ENCODE results near the gene AUTS2.

- TF ChIP-seq, protein P1, sequence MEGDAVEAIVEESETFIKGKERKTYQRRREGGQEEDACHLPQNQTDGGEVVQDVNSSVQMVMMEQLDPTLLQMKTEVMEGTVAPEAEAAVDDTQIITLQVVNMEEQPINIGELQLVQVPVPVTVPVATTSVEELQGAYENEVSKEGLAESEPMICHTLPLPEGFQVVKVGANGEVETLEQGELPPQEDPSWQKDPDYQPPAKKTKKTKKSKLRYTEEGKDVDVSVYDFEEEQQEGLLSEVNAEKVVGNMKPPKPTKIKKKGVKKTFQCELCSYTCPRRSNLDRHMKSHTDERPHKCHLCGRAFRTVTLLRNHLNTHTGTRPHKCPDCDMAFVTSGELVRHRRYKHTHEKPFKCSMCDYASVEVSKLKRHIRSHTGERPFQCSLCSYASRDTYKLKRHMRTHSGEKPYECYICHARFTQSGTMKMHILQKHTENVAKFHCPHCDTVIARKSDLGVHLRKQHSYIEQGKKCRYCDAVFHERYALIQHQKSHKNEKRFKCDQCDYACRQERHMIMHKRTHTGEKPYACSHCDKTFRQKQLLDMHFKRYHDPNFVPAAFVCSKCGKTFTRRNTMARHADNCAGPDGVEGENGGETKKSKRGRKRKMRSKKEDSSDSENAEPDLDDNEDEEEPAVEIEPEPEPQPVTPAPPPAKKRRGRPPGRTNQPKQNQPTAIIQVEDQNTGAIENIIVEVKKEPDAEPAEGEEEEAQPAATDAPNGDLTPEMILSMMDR (tag by site-specific recombination; IDR thresholded peaks at IDR 0.05), result no peak
- no peak for TF ChIP-seq ZNF639 (tag by site-specific recombination; IDR thresholded peaks at IDR 0.05)
- no peak for TF ChIP-seq YY1 (tag by site-specific recombination; IDR thresholded peaks at IDR 0.05)
- TF ChIP-seq, protein P2, sequence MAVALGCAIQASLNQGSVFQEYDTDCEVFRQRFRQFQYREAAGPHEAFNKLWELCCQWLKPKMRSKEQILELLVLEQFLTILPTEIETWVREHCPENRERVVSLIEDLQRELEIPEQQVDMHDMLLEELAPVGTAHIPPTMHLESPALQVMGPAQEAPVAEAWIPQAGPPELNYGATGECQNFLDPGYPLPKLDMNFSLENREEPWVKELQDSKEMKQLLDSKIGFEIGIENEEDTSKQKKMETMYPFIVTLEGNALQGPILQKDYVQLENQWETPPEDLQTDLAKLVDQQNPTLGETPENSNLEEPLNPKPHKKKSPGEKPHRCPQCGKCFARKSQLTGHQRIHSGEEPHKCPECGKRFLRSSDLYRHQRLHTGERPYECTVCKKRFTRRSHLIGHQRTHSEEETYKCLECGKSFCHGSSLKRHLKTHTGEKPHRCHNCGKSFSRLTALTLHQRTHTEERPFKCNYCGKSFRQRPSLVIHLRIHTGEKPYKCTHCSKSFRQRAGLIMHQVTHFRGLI (tag by site-specific recombination; IDR thresholded peaks at IDR 0.05), result no peak
- TF ChIP-seq, protein P3, sequence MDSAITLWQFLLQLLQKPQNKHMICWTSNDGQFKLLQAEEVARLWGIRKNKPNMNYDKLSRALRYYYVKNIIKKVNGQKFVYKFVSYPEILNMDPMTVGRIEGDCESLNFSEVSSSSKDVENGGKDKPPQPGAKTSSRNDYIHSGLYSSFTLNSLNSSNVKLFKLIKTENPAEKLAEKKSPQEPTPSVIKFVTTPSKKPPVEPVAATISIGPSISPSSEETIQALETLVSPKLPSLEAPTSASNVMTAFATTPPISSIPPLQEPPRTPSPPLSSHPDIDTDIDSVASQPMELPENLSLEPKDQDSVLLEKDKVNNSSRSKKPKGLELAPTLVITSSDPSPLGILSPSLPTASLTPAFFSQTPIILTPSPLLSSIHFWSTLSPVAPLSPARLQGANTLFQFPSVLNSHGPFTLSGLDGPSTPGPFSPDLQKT (IDR thresholded peaks at IDR 0.05; ENCODE audit: borderline replicate concordance, low read depth, low read length), result no peak
- no peak for TF ChIP-seq REST (tag by site-specific recombination; IDR thresholded peaks at IDR 0.05)
Observed at GRCh38 chr7:69871886-69872569, 273.8 kb downstream of the AUTS2 start.
